HG03103 (cell line): Measurements from ENCODE around the gene NEU4.
"Not testable (repeated sequence)": the region's sequence is repeated elsewhere in the genome, so short reads cannot be mapped to it uniquely, and the experiment has no call there.

Experiments
- ATAC-seq: cut with Tn5 transposase; IDR thresholded peaks from one replicate; pipeline ENCODE4 v1.9.1; 2021; ENCODE audit warnings: low read depth; ENCODE audit not compliant: unreplicated experiment

Gene NEU4

DNA sequence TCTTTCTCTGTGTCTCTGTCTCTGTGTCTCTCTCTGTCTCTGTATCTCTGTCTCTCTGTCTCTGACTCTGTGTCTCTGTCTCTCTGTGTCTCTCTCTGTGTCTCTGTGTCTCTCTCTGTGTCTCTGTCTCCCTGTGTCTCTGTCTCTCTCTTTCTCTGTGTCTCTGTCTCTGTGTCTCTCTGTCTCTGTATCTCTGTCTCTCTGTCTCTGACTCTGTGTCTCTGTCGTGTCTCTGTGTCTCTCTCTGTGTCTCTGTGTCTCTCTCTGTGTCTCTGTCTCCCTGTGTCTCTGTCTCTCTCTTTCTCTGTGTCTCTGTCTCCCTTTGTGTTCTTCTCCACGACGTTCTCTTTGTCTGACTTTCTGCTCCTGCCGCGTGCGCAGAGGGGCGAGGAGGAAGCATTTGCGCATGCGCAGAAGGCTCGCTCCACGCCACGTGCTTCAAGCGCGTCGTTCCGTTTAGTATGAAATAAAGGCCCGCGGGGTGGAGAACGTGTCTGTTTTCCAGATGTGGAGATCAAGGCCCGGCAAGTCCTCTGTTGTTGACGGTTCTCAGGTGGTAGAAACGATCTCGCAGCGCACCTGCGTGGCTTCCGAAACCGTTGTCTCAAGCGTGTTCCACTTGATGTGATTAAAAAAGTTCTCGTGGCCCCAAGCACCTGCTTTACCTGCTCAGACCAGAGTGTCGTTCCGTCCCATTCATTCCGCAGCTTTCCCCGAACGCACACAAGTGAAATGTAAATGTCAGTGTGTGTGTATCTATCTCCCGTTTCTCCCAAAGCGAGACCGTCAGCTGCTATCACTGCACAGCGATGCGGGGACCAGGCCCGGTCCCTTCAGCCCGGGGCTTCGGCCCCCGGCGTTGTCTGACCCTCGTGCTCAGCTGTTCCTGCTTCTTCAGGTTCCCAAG, 14.8 kb downstream of the NEU4 start:
- ATAC-seq = not testable (repeated sequence)

DNA sequence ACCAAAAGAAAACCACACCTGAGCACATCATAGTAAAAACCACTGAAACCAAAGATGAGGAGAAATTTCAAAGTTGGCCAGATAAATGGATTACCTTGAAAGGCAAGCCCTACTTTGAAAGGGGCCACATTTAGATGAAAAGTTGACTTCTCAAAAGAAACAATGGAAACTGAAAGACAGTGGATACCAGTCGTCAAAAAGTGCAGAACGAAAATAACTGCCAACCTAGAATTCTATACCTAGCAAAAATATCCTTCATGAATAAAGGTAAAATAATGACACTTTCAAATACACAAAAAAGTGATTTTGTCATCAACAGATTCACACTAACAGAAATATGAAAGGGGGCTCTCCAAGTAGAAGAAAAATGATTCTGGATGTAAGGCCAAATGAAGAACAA, 18.4 kb downstream of the NEU4 start:
- no peak for ATAC-seq

DNA sequence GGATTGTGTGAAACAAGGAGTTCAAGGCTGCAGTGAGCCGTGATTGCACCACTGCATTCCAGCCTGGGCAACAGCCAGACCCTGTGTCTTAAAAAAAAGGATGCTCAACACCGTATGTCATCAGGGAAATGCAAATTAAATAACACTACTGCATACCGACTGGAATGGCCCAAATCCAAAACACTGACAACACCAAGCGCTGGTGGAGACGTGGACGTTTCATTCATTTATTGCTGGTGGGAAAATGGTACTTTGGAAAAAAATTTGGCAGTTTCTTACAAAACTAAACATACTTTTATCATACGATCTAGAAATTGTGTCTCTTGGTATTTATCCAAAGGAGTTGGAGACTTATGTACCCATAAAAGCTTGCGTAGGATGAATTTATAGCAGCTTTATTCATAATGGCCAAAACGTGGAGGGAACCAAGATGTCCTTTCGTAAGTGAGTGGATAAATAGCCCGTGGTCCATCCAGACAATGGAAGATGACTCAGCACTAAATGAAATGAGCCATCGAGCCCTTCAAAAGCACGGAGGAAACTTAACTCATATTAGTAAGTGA, 24.2 kb downstream of the NEU4 start:
- no peak for ATAC-seq

DNA sequence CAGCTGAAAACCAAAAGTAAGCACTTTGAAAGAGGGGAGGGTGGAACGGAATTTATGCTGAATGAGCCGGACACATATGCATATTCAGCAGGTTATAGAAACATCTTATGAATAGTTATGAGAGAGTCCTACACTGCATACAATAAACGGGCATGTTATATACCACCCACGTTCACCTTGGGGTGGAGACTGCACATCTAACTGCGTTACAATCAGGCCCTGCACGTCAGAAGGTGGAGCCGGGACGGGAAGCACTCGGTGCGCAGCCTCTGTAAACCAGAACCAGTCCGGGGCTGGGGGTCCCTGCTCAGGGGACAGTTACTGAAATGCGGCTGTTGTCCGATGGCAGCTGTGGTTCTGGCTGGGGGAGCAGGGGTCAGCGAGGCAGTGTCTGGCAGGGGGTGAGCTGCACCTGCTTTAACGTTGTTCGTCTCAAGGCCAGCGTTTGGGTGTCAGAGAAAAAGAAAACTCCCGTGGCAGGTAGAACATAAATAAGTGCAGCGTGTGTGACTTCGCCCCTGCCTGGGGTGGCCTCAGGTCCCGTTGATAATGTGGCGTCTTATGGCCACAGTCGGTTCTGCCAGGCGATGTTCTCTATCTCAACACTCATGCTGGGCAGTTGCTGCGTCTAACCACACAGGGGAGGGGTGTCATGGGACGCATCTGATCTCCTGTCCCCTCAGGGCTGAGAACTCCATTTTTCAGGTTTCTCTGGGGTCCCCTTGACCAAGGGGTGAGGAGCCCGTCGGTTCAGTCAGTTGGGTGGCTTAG, 24.9 kb downstream of the NEU4 start:
- ATAC-seq = not testable (repeated sequence)

DNA sequence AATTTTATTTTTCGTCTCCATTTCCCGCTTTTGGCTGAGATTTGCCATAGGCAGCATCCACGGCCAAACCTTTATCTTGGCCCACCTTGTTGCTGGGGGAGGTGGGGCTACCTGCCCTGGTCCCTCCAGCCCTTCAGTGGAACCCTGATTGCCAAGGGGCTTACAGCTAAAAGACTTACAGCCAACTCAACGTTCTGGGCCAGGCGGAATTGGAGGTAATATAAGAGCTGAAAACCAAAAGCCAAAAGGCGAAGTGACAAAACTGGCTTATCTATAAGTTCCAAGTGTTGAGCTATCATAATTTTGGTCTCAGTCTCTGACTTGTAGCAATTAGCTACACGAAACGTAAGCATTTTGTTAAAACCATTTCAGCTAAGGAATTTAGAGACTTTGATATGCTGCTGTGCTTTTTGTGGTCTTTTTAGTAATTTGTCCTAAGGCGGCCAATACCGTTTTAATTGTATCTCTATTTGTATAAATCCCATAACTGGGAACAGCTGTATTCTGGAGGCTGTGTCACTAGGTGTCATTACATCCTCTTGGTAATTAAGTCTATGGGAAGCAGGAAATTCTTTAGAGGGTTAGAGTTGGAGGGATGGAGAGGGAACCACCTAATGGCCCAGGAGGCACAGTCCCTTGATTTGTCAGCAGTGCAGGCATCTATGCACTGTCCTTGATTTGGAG, 25.7 kb downstream of the NEU4 start:
- no peak for ATAC-seq

DNA sequence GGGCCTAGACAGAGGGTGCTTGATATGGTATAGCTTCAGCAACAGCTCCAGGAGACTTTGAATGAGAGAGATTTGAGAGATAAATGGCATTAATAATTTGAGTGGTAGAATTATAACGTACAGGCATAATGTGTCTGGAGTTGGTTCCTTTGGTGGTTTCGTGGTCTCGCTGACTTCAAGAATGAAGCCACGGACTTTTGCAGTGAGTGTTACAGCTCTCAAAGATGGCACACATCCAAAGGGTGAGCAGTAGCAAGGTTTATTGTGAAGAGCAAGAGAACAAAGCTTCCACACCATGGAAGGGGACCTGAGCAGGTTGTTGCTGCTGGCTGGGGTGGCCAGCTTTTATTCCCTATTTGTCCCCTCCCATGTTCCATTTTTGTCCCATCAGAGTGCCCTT, 26.6 kb downstream of the NEU4 start:
- no peak for ATAC-seq

DNA sequence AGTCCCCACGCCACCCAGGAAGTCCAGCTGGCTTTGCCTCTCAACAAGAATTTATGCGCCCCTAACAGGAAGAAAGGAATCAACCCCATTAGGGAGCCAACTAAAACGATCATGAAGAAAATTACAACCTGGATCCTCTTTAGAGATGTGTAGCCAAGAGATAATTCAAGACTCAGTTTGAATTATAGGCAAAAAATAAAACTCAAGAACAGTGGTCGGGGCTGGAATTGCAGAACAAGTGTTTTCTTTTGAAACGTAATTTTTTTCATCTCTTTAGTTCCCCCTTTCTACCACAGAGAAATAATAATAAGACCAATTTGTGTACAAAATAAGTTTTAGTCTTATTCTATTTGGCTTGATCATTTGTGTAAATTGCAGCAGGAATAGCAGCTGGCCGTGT, 27.3 kb downstream of the NEU4 start:
- ATAC-seq = no peak

DNA sequence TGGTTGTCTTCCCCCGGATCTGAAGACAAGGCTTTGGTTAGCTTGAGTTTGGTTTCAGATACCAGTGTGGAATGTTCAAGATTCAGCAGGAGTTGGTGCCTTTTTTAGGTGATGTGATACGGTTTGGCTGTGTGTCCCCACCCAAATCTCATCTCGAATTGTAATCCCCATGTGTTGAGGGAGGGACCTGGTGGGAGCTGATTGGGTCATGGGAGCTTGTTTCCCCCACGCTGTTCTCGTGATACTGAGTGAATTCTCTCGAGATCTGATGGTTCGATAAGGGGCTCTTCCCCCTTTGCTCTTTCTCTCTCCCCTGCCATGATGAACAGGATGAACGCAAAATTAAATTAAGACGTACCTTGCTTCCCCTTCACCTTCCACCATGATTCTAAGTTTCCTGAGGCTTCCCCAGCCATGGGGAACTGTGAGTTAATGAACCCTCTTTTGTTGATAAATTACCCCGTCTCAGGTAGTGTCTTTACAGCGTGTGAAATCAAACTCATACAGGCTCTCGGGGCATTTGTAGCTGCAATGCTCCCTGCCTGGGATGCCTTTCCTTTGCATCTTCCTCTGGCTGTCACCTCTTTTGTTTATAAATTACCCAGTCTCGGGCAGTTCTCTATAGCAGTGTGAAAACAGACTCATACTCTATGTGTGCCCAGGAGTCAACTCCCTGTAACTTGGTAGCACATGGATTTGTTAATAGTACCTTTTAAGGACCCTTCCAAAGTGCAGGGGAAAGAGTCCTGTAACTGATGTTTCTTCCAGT, 28.4 kb downstream of the NEU4 start:
- no peak for ATAC-seq

DNA sequence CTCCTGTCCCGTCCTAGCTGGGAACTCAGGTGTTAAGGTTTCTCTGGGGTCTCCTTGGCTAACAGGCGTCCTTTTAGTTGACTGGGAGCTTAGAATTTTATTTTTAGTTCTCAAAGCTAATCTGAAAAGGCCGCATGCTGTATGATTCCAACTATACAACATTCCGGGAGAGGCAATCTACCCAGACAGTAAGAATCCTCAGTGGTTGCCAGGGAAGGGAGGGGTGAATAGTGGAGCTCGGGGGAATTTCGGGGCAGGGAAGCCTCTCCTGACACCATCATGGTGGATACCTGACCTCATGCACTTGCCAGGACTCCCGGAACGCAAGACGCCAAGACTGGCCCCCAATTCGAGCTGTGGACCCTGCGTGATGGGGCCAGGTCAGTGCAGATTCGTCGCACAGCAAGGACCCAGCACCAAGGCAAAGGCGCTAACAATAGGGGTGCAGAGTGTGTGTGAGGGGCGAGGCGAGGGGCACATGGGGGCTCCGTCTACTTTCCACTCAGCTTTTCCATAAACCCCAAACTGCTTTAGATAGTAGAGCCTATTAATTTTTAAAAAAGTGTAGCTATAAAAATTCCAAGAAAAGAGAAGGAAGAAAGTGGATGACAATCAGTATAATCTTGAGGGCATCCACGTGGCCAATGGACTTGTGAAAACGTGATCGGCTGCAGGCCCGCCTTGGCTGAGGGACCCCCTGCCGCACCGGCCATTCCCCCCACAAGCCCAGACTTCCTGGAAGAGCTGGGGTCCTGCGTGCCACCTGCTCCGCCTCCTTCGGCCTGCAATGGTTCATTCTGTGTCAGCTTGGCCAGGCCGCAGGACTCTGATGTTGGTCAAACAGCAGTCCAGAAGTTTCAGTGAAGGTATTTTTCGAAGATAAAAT, 32.4 kb downstream of the NEU4 start:
- ATAC-seq = no peak

DNA sequence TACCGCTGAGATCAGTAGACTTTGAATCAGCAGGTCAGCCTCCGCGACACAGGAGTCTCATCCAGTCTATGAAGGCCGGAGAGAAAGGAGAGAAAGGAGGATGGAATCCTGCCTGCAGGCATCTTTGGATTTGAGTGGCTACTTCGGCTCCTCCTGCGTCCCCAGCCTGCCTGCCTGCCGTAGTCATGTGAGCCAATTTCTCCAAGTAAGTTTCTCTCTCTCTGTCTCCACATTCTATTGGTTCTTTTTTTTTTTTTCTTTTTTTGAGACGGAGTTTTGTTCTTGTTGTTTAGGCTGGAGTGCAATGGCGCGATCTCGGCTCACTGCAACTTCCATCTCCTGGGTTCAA, 33.0 kb downstream of the NEU4 start:
- no peak for ATAC-seq

DNA sequence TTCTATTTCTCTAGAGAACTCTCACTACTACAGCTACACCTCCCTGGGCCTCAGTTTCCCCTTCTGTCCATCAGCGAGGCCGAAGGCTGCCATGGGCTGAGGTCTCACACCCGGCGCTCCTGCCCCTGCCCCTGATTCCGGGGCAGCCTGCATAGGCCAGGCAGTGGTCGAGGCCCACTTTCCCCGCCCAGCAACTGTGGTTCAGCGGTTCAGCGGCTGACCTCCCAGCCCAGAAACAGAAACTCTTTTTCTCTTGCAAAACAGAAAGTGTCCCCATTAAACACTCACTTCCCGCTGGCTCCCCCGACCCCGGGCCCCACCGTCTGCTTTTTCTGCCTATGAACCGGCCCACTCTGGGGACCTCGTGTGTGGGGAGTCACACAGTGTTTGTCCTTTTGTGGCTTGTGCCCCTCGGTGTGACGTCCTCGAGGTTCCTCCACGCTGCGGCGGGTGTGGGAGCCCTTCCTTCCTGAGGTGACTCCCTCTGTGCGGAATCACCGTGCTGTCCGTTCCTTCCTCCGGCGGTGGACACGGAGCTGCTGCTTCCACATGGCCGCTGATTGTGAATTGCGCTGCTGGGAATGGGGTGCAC, 33.7 kb downstream of the NEU4 start:
- ATAC-seq = no peak

DNA sequence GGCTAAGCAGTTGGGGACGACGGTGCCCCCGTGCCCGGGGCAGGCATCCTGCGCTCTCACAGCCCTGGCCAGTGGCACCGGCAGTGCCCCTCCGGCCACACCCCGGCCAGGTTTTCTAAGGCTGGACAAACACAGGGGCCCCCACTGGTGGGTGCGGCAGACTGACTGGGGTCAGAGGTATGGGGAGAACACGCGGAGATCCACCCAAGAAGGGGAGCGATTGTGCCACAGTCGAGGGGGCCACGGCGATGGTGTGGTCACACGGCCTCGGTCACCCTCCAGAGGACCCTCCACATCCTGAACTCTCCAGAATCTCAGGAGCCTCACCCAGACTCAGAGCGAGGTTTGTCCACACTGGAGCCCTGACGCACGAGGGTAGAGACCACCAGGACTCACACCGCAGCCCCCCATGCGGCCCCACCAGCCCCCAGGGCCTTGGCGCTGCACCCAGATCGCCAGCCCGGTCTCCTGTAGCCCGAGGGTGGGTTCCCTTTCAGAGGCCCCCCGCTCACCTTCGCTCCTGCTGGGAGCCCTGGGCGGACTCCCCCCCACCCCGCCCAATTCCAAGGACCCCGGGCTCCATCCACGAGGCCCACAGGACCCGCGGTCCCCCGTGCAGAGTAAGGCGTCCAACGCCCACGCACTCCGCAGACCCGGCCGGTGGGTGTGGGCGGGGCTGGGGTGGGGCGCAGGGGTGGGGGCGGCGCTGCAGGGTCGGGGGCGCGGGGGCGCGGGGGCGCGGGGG, 34.5 kb downstream of the NEU4 start:
- no peak for ATAC-seq

DNA sequence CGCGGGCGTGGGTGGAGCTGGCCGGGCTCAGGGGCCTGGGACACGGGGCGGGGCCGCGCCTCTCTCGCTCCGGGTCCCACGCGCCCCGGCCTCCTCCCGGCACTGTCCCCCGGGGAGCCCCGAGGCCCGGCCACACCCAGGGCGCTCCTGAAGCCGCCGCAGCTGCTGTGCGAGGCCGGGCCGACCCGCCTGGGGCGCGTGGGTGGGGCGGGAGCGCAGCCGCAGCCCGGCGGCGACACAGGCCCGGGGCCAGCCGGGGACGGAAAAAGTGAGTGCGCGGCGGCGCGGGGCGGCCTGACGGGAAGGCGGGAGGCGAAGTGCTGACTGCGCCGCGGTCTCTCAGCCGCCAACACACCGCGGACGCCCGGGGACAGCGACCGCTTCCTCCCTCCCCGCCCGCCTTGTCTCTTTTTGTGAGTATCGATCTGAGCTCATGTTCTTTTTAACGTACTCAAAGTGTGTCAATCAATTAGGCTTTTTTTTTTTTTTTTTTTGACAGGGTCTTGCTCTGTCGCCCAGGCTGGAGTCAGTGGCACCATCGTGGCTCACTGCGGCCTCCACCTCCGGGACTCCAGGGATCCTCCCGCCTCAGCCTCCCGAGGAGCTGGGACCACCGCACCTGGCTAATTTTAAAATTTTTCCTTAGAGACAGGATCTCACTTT, 35.2 kb downstream of the NEU4 start:
- ATAC-seq = peak; percentile 49

DNA sequence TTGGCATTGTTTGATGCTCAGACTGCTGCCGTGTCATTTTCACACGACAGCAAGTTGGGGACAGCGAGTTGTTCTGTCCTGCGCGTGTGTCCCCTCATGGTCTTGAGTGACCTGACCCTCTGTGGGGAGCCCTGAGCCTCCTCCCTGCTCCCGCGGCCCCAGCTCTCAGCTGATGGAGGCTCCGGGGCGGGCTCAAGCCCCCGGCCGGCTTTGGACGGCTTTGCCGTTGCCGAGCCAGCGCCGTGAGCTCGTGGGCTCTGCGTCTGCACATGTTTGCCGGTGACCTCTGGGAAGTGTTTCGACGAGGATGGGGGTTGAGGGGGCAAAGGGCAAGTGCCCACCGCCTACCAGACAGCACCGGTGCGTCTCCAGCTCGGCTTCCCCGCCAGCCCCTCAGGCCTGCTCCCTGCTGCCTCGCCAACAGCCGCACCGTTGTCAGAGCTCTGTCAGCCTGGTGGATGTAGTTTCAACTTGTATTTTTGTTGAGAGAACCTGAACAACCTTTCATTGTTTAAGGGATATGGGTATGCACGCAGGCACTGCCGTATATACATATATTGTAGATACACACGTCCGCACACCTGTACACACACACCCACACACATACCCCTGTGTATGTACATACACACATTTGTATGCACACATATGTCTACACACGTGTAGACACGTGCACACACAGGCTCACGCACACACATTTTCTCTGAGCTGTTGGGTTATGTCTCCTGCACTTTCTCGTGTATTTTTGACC, 36.0 kb downstream of the NEU4 start:
- no peak for ATAC-seq

DNA sequence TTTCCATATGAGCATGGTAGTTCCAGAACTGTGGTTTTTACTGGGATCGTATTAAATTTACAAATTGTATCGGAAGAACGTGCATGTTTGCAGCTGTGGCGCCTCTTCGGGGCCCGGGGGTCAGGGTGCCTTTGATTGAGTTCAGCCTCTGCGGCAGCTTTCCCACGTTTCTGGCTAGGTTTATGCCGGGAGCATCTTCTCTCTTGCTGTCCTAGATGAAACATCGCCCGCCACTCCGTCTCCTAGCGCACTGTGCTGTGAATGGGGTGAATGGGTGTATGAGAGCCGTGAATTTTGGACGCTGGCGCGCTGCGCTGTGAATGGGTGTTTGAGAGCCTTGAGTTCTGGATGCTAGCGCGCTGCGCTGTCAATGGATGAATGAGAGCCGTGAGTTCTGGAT, 37.4 kb downstream of the NEU4 start:
- ATAC-seq = no peak

DNA sequence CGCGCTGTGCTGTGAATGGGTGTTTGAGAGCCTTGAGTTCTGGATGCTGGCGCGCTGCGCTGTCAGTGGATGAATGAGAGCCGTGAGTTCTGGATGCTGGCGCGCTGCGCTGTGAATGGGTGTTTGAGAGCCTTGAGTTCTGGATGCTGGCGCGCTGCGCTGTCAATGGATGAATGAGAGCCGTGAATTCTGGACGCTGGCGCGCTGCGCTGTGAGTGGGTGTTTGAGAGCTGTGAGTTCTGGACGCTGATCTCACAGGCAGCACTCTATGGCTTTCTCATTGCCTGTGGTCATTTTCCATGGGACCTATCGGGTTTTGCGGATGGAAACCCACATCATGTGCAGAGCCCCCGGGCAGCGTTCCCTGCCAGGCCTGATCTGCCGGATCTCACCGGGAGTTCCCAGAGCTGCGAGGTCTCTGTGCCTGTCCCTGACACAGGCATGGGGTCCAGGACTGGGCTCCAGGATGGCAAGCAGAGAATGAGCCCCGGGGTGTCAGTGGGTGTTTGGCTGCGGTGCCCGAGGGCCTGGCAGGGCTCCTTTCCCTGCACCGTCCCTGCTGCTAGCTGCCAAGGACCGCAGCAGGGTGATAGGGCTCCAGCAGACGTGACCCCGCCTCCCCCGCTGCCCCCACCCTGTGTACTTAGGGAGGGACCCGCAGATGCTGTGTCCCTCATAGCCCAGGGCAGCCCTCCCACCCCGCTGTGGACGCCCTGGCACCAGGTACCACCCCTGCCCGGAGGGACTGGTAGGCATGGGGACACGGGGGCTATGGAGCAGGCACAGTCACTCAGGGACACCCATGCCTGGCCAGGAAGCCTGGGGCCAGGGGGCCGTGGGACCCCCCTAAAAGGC, 40.0 kb downstream of the NEU4 start:
- no peak for ATAC-seq
